ENCODE measurements around the gene ATF6B.
A peak's percentile ranks its signal among the peaks of the same experiment; 100 is the strongest.
"Not testable (repeated sequence)": the region's sequence is repeated elsewhere in the genome, so short reads cannot be mapped to it uniquely, and the experiment has no call there.

Gene ATF6B

DNA sequence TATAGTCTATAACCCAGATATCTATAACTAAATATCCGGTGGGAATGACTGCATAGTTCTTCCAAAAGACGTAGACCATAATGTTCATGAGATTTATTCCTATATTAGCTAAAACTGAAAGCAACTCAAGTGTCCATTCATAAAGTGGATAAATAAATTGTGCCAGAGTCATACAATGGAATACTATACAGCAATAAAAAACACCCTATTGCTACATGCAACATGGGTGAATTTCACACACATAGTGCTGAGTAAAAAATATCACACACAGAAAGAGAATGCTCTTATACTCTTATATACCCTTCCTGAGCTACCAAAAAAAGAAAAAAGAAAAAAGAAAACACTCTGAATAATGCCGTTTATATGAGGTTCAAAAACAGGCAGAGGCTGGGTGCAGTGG is 25.8 kb downstream of the ATF6B start:
- DNase-seq = no peak

DNA sequence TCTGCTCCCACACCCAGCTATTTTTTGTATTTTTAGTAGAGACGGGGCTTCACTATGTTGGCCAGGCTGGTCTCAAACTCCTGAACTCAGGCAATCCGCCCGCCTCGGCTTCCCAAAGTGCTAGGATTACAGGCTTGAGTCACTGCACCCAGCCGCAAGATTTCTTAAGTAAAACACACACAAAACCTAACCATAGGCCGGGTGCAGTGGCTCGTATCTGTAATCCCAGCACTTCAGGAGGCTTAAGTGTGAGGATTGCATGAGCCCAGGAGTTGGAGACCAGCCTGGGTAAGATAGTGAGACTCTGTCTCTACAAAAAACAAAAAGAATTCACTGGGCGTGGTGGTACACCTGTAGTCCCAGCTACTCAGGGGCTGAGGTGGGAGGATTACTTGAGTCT is 27.8 kb downstream of the ATF6B start:
- DNase-seq = not testable (repeated sequence)

DNA sequence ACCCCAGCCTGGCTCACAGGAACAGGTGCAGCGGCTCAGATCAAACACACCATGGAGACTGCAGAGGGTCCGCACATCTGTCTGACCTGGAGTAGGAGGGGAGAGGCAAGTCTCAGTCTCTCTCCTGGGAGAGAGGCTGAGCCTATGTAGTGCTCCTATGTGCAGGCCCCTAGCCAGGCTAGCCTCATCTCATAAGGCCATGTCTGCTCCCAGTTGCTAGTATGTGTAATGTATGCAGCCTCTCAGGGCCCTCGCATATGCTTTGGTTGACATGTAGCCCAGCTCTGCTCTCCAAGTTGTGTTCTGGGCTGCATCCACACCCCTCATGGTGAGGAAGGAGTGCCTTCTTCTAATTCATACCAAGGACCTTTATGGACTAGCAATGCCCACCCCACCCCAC is 30.7 kb downstream of the ATF6B start:
- DNase-seq = no peak

DNA sequence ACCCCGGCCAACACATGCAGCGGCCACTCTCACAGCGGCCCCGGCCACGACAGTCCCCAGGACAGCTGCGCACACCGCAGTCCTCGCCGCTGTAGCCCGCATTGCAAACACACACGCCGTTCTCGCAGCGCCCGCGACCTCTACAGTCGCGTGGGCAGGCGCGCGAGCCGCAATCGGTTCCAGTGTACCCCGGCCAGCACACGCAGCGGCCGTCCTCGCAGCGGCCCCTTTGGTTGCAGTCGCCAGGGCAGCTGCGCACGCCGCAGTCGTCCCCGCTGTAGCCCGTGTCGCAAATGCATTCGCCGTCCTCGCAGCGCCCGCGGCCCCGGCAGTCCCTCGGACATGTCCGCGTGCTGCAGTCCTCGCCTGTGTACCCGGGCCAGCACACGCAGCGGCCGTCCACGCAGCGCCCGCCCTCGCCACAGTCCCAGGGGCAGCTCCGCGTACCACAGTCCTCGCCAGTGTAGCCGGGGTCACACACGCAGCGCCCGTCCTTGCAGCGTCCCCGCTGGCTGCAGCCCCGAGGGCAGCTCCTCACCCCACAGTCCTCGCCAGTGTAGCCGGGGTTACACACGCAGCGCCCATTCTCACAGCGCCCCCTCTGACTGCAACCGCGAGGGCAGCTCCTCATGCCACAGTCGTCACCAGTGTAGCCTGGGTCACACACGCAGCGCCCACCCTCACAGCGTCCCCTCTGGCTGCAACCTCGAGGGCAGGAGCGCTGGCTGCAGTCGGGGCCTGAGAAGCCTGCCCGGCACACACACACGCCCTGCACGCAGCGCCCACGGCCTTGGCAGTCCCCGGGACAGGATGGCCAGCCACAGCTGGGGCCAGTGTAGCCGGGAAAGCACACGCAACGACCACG is 31.4 kb downstream of the ATF6B start:
- no peak for DNase-seq

DNA sequence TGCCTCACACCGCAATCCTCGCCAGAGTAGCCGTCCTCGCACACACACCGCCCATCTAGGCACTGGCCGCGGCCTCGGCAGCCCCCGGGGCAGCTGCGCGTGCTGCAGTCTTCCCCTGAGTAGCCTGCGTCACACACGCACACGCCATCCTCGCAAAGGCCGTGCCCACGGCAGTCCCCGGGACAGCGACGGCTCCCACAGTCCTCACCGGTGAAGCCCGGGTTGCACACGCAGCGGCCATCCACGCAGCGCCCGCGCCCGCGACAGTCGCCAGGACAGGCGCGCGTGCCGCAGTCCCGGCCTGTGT is 32.0 kb downstream of the ATF6B start:
- no peak for DNase-seq

DNA sequence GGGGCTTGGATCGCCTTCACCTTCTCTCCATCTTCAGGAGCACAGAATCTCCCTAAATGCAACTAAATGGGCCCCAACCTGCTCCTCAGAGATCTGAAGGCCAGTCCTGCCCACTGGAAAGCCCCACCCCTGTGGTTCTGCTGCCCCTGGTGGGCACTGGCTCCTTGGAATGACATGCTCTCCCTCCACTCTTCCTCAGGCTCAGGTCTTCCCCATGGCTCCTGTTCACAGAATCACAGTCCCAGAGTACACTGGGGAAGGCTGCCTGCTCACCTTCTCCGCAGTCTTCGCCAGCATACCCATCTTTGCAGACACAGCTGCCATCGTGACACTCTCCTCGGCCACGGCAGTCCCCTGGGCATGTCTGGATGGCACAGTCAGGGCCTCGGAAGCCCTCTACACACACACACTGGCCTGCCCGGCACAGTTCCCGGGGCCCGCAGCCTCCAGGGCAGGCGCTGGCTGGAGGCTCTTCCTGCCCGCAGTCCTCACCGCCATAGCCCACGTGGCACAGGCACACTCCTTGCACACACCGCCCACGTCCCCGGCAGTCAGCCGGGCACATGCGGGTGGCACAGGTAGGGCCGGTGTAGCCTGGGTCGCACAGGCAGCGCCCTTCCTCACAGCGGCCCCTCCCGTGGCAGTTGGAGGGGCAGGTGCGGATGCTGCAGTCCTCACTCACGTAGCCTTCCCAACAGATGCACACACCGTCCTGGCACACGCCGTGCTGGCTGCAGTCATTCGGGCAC is 32.5 kb downstream of the ATF6B start:
- DNase-seq = no peak

DNA sequence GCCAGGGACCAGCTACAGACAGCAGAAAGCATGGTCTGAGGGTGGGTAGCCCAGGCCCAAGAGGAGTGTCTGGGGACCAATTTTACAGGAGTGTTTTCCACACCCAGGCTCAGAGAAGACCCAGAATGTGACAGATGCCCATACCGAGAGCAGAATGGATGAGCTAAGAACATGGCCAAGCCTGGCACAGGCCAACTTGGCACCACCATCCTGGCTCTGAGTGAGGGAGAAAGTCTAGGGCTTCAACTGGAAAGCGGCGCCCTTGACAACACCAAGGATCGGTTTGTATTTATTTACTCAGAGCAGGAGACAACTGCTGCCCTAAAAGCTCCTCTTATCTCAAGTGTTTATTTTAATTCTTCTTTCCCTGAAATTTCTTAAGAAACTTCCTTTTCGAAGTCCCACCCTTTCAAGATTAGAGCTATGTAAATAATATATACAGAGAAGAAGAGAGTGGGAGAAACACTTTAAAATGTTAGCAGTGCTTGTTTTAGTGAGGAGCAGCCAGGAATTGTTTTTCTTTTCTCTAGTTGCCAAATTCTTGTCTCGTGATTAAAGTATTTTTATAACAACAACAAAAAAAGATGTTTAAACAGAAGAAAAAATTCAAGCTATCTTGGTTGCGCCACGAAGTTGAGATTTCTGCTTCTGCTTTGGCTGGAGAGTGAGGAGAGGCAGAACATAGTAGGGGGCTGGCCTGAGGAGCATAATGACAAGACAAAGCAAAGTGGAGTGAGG is 35.1 kb downstream of the ATF6B start:
- DNase-seq = no peak

DNA sequence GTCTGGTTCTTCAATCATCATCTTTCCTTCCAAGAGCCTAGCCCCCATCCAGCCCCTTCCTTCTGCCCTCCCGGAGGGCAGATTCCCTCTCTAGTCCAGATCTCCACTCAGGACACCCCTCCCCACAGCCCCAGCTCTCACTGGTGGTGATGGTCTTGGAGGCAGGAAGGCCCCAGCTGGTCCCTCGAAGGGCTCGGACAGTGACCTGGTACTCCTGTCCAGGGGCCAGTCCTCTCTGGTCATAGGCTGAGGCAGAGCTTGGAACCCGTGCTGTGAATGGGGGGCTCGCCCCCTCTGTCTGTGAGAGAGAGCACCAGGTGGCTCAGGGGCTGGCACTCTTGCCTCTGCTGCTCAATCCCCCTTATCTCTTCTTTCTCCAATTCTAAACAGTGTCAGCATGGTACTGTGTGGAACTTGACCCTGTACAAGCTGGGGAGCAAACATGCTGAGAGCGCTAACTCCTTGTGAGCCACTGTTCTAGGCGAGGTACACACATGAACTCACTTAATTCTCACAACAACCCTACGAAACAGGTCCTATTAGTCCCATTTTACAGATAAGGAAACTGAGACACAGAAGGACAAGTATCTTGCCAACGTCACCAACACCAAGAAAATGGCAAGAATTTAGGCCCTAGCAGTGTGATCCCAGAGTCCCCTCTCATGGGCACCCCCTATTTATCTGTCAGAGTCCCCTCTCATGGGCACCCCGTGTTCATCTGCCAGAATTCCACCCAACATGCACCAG is 38.8 kb downstream of the ATF6B start:
- no peak for DNase-seq

DNA sequence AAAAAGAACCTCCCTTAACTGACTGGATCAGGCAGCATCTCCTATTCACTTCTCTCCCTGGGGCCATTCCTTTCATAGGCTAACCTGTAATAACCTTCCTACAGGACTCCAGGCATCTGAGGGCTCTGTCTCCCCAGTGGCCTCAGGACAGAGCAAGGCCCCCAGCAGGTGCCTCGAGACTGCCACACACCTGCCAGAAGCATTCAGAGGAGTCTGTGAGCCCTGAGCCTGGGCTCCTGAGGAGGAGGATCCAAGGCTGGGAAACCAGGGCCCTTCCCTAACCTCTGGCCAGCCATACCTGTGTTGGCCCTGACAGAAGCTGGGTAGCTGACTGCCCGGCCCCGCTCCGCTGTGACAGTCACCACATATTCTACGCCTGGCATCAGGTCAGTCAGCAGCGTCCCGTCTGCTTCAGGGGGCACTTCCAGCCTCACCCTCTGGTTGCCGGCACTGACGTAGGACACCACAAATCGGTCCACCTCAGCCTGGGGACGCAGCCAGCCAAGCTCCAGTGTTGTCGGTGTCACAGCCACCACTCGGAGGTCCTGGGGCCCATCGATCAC is 39.5 kb downstream of the ATF6B start:
- DNase-seq = no peak

DNA sequence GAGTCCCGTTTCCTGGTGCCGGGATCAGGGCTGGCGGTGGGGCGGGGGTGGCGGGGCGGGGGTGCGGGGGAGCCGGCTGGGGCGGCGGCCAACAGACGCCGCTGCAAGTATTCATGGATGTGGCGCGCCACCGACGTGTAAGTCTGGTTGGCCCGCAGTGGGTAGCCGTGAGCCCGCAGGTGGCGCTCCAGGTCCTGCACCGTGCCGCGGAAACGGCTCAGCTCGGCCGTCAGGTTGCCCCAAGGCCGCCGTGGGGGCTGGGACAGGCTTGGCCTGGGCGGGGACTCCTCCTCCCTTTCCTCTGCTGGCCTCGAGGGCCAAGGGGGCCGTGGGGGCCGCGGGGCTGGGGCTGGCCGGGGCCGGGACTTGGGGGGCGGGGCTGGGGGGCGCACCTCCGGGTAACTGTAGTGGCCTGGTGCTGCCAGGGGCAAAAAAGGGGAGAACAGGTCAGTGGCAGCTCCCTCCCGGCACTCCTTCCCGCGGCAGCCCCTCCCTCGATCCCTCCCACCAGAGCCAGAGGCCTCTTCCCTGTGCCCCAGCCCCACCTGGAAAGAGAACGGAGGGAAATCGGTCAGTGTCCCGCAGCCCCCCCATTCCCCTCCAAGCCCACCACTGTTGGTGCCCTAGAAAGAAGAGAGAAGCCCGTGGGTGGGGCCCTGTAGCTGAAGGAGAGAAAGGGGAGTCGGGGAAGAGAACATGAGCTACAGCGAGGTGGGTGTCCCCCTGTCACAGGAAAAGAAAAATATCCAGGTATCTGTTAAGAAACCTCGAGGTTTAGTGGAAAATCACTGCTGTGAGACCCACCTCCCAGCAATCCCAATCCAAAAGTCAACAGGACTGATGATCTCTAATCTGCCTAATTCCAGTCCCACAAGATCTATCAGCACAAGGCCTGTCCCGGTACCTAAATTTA is 40.2 kb downstream of the ATF6B start:
- peak; percentile 65 for DNase-seq

DNA sequence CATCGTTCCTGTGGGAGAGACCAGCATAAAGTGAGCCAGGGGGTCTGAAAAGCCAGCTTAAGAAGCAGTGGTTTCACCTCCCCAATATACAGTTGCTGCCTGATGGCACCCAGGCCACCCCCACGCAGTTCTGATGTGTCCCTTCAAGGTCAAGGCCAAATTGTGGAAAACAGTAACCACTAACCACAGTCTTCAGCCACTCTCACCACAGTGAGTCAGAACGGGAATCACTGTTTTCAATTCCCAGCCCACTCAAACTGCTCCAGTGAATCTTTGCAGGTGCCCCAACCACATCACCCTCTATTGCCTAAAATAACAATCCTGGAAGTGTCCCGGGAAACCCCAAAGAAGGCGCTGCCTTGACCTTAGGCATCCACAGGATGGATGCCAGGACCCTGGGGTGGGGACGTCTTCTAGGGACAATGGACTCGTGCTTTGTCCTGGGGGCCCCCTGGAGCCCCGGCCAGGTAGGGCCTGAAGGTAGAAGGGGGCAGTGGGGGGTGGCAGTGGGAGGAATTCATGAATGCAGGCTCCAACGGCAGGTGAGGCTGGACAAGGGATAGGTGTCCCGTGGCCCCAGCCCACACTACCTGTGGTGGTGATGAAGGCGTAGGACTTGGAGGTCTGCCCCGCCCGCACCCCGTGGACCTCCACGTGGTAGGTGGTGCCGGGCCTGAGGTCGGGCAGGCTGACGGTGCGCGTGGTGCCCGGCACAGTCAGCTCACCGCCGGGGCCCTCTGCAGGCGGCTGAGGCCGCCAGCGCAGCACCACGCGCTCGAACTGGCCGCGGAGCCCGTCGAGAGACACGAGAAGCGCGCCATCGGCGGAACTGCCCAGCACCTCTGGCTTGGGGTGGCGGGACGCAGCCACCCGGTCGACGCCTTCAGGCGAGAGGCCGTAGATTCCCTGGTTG is 41.1 kb downstream of the ATF6B start:
- no peak for DNase-seq

DNA sequence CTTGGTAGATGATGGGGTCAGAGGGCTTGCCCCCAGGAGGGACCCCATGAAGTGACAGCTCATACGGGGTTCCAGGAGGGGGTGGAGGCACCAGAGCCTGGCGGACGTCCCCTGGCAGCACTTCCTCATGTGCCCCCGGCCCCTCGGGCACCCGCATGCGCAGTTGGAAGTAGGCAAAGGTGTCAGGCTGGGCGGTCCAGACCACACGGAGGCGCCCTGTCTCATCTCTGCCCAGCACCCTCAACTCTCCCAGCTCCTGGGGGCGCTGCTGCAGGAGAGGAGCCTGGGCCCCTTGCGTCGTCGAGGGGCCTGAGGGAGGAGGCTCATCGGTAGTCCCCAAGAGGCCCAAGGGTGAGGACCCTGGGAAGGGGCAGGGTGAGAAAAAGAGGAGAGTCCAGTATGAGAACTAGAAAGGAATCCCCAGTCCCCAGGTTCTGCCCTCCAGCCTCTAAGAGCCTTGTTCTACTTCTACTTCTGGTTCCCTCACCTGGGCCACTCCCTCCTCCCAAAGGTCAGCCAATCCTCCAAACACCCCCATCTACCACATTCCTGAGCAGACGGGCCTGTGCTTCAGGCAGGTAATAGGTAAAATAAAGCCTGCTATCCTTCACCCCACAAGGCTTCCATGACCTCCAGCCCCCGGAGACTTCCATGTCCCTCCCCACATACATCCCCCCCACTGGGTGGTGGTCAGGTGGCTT is 42.1 kb downstream of the ATF6B start:
- DNase-seq = no peak

DNA sequence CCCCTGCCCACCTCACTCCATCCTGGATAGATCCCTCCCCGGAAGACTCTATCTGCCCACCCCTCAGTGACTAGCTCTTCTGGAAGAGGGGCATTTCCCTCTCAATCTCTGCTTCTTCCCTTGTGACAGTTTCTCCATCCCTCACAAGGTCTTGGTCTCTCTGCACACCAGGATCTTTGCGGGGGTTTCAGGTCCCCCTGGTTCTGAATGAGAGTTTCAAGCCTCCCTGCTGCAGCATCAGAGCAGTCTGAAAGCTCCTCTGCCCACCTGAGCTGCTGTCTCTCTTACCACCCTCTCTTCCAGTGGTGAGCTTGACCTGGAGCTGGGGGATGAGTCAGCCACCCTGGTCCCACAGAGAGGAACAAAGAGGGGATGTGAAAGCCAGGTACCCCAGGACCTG is 43.3 kb downstream of the ATF6B start:
- DNase-seq = no peak

DNA sequence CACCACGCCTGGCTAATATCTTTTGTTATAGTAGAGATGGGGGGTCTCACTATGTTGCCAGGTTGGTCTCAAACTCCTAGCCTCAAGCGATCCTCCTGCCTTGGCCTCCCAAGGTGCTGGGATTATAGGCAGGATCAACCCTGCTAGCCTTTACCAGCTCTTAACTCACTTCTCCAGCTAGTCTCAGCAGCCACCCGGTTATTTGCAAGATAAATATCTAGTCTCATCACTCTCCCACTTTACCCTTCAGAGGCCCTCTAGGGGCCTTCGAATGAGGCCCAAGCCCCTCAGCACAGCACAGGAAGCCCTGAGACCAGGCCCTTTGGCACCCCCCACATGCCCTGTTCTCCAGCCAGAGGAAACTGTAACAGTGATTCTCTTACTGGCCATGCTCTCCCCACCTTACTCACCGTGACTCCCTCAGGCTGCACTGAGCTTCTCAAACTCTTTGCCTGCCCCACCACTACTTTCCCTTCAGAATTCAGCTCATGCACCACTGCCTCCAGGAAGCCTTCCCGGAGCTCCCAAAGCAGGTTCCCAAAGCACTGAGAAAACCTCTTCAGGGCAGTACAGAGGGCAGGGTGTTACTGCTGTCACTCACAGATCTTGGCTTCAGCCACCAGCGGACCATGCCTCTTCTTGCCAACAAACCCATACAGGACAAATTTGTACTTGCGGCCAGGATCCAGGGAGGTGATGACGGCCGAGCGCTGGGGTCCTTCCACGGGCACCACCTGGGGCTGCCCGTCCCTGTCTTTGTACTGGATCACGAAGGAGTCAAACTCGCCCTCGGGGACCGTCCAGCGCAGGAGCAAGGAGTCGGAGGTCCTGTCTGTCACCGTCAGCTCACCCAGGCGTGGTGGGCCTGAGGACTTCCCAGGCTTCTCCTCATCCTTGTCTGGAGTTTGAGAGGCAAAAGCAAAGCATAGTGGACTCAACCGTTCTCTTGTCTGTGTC is 44.0 kb downstream of the ATF6B start:
- no peak for DNase-seq

DNA sequence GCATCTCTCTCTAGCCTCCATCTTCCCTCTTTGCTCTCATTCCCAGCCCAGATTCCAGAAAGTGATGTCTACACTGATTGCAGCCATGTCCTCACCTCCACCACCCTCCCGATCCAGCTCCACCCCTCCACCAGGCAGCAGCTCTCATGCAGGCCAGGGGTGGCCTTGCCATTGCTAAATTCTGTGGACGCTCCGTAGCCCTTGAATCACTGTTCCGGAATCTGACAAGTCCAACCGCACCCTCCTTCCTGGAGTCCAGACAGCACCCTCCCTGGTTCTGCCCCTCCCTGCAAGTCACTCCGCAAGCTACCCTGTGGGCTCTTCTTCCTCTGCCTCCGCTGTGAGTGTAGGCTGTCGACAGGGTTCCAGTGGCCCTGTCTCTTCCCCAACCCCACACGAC is 45.1 kb downstream of the ATF6B start:
- no peak for DNase-seq

DNA sequence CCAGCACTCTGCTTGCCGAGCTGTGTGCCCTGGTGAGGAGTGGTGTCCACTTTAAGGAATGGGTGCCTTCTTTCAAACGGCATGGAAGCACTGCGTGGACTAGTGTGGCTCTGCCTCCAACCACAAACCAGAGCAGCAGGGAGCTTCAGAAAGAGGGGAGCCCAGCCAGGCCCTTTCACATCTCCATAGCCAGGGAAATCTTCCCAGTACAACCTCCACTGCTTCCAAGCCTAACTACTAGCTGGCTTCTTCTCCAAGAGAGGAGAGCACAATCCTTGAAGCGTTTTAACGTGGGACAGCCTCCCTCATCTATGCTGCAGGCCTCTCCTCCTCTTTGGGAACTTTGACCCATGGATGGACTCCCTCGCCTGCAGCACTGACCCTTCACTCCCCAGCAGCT is 45.6 kb downstream of the ATF6B start:
- no peak for DNase-seq

DNA sequence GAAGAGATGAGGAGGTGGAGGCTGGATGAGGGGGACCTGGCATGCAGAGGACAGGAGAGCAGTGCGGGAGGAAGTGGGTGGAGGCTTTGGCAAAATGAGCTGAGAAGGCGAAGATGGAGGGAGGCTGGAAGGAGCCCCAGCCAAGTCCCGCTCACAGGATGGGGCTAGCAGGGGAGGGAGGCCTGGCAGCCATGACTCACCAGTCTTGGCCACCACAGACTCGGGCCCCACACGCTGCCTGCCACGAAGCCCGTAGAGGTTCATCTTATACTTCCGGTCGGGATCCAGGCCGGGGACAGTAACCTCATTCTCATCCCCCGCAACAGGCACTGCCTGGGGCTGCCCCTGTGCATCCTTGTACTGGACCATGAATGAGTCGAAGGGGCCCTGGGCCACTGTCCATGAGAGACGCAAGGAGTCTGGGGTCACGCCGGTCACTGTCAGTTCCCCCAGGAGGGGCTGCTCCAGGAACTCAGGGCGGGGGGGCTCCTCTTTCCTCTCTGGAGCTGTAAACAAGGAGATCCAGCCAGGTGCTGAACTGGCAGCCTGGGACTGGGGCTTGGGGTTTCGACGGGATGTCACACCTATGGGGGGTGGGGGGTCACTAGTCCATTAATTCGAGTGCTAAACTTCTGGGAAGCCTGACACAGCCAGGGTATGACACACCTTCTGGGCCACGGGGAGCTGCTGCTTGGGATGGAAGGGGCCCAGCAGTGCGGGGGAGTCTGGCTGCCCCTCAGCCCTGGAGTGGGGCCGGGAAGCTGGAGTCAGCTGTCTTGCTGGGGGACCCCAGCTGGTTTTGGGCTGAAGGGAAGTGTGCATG is 46.7 kb downstream of the ATF6B start:
- no peak for DNase-seq

Measured in activated gamma-delta T cell treated with Interleukin-2 at 50 U/mL for 16 hours (primary cell).